Stimulated activated CD4-positive, alpha-beta T cell treated with anti-CD3 and anti-CD28 coated beads, Interleukin-1b, Interleukin-23, amount 100 ng/mL, for 4 hours (primary cell): ENCODE data around the gene CCDC82.

Experiments used
- DNase-seq, 2 donors: peaks; one replicate each; pipeline ENCODE4 v3.0.0-alpha.2; 2020; ENCODE audit warnings: low read depth in 2 of 2

Gene CCDC82

DNA sequence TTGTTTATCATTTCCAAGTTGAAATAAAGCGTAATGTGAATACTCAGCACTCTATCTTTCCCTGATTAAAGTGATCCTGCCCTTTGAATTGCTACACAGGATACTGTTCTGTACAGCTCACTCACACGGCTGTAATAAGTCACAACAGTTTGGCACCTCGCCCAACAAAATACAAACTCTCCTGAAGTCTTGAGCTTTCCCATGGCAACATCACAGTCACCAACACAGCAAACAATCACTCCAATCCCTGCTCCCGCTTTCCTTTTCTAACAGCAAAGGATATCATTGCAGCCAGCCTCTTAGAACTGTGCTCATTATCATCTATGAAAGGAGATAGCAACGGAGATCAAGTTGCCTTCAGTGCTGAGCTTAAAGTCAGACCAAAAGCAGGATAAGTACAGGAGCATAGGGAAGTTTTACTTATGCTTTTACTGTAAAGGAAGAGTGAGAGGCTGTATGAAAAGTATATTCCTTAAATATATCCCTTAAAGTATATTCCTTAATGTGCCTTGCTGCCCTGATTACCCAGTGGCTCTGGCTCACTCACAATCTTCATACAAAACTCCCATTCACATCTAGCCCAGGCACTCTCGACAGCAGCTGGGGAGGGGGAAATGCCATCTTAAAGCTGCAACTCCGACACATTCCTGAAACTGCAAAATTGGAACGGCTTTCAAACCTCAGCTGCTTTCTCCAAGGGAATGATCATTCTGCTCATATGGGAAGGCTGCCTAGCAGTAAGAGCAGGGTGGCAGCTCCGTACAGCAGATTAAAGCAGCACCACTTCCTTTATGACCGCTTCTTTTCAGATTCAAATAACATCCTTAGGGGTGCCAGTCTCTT is 82.6 kb downstream of the CCDC82 start:
- DNase-seq: no peak

DNA sequence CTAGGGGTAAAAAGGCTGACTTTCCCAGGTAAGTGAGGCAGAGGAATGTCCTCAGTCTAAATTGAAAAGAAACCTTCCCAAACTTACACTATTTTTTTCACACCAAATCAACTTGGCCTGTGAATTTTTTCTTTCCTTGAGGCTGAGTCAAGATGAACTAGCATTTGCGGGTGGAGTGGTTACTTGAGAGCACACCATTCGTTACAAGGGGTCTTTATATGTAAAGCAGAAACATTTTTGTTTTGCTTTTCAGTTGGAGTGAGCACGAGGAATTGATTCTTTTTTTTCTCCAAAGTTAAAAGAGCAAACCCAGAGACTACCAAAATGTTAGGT is 83.1 kb downstream of the CCDC82 start:
- DNase-seq: no peak

DNA sequence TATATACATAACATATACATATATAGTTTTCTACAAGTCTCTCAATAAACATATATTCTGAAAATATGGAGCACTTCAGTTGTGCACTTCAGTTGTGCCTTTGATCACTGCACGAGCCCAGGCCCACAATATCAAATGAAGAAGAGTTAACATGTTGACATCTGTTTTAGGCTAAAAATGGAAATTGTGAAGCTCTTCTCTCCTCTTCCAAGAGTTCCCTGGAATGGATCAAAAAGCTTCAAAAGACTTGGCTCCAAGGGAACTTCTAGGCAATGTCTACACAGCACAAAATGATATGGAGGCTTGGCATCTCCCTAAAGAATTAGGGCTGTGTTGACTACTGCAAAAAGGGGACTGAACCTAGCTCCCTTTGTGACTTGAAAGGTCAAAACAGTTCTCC is 83.6 kb downstream of the CCDC82 start:
- no peak for DNase-seq

DNA sequence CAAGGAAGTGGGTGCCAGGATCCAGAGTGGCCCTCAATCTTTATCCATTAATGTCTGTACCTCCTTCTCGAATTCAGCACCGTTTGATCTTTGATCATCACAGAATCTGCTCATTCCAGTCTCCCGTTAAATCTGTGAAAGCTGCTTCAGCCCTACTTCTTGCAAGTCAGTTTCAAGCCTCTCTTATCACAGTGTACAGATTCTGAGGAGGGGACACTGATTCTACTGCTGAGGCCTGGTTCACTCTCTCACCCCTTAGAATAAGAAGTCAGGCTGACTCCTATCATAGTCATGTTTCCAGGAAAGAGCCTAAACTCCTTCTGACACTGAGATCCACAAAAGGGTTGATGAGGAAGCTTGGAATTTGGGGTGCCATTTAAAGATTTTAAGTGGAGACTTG is 85.7 kb downstream of the CCDC82 start:
- DNase-seq: no peak

DNA sequence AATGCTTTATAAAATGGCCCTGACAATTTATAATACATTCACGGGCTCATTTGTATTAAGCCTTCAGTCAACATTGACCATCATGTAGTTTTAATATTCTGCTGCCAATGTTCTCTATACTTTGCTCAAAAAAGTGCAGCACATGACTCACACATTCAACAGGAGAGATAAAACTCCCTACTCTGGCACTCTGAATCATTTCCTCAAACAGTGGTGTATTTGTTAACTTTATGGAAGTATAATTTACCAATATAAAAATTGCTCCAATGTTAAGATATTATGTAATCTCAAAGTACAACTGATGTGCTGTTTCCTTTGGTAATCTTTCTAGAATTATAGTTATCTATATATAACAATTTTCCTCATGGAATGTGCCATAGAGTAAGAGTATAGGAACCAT is 86.6 kb downstream of the CCDC82 start:
- DNase-seq: no peak
